Hepatocyte (in vitro differentiated cells): ENCODE data around the gene RAB3IL1. TPM values are rescaled to one million over a fixed set of nuclear protein-coding genes. Genes with fewer than 3 reads are reported as not detected.
A peak's percentile ranks its signal among the peaks of the same experiment; 100 is the strongest.

ENCODE experiments used
- DNase-seq: peaks from one replicate; pipeline ENCODE4 v3.0.0-alpha.2; 2016; ENCODE audit warnings: low spot score
- H2AFZ ChIP-seq: fragments of 200-600 bp; sonication (generic); 2 replicates; pipeline ENCODE4 v1.6.0; 2016; ENCODE audit warnings: antibody characterized with exemption, mild to moderate bottlenecking
- H3K27ac ChIP-seq: fragments of 200-600 bp; sonication (generic); 2 replicates; pipeline ENCODE4 v1.5.1; 2016; ENCODE audit warnings: mild to moderate bottlenecking
- H3K27me3 ChIP-seq: fragments of 200-600 bp; sonication (generic); 2 replicates; pipeline ENCODE4 v1.6.1; 2016
- H3K36me3 ChIP-seq: fragments of 200-600 bp; sonication (generic); replicated peaks from 2 replicates; pipeline ENCODE4 v1.5.1; 2016; ENCODE audit warnings: low read depth; ENCODE audit not compliant: insufficient read depth
- H3K4me1 ChIP-seq: fragments of 200-600 bp; sonication (generic); 2 replicates; pipeline ENCODE4 v1.5.1; 2016; ENCODE audit warnings: mild to moderate bottlenecking, moderate library complexity; ENCODE audit not compliant: insufficient read depth
- H3K4me2 ChIP-seq: fragments of 200-600 bp; sonication (generic); 2 replicates; pipeline ENCODE4 v1.6.0; 2016
- H3K4me3 ChIP-seq: fragments of 200-600 bp; sonication (generic); 2 replicates; pipeline ENCODE4 v1.5.1; 2016; ENCODE audit warnings: mild to moderate bottlenecking
- H3K79me2 ChIP-seq: fragments of 200-600 bp; sonication (generic); 2 replicates; pipeline ENCODE4 v1.6.0; 2017; ENCODE audit warnings: mild to moderate bottlenecking
- H3K9me2 ChIP-seq: fragments of 200-600 bp; sonication (generic); replicated peaks from 2 replicates; pipeline ENCODE4 v1.6.0; 2017; ENCODE audit warnings: mild to moderate bottlenecking; ENCODE audit not compliant: insufficient read depth
- H3K9me3 ChIP-seq: fragments of 200-600 bp; sonication (generic); 2 replicates; pipeline ENCODE4 v1.5.1; 2016; ENCODE audit warnings: low read depth, mild to moderate bottlenecking
- H4K20me1 ChIP-seq: fragments of 200-600 bp; sonication (generic); 2 replicates; pipeline ENCODE4 v1.6.0; 2016; ENCODE audit warnings: mild to moderate bottlenecking; ENCODE audit not compliant: insufficient read depth, poor library complexity, severe bottlenecking
- CTCF ChIP-seq: fragments of 200-600 bp; sonication (generic); IDR thresholded peaks from 2 replicates; pipeline ENCODE4 v1.5.1; 2016; ENCODE audit warnings: antibody characterized with exemption, mild to moderate bottlenecking; ENCODE audit not compliant: poor library complexity
- EZH2 ChIP-seq: fragments of 200-600 bp; sonication (generic); IDR thresholded peaks from 2 replicates; pipeline ENCODE4 v1.6.1; 2016; ENCODE audit warnings: antibody characterized with exemption, mild to moderate bottlenecking, borderline replicate concordance
- EZH2phosphoT487 ChIP-seq: fragments of 200-600 bp; sonication (generic); IDR thresholded peaks from one replicate; pipeline ENCODE4 v1.6.1; 2018; ENCODE audit warnings: antibody characterized with exemption, mild to moderate bottlenecking, low read depth, moderate library complexity; ENCODE audit not compliant: unreplicated experiment, severe bottlenecking
- WGBS: methylation state at CpG from one replicate; pipeline ENCODE4 v1.1.6; 2016; ENCODE audit warnings: low lambda C conversion rate; ENCODE audit errors: missing lambda C conversion rate; 5-methylcytosine and 5-hydroxymethylcytosine counted together
- polyA plus RNA-seq: library from polyadenylated mRNA; unstranded; fragments of >200 nt; fragmentation: Nextera tagmentation; extraction: Ambion mirVana; gene quantifications from 2 replicates; pipeline ENCODE4 v1.2.1, GENCODE V29; 2016
- total RNA-seq: library from RNA; depleted of rRNA; stranded (reverse); fragments of >200 nt; gene quantifications from 2 replicates; pipeline ENCODE4 v1.2.3, GENCODE V29; 2014

Gene RAB3IL1
- total and polyA plus RNA-seq, 2 experiments from 2014 or later = 10.8 to 18.6 TPM

- Histone ChIP-seq H3K27me3 (no peaks in the 10 kb centered on the region), H2AFZ (no peak overlapping the region), H3K9me2 (no peaks in the 10 kb centered on the region), H3K79me2 (no peaks in the 10 kb centered on the region), H3K27ac (no peak overlapping the region), H3K4me1 (peaks cover 20% of the 10 kb centered on the region), H3K4me2 (no peak overlapping the region), H3K4me3 (no peak overlapping the region), H3K36me3 (no peaks in the 10 kb centered on the region), H4K20me1 (no peaks in the 10 kb centered on the region), H3K9me3 (no peaks in the 10 kb centered on the region)
- DNase-seq = no peak
- TF ChIP-seq CTCF (no peak), EZH2 (no peak), EZH2phosphoT487 (no peak)
- 95% methylated on average over 1 of the region's 1 CpG for WGBS
These were observed 10.1 kb upstream of the RAB3IL1 start for GRCh38 chr11:61927501-61927900.

- WGBS = 89% methylated on average over 3 of the region's 3 CpGs
- no peaks in the 10 kb centered on the region for H3K27me3 ChIP-seq
- no peak overlapping the region for H3K4me3 ChIP-seq
- peaks cover 26% of the 10 kb centered on the region for H3K4me1 ChIP-seq
- no peaks in the 10 kb centered on the region for H4K20me1 ChIP-seq
- no peaks in the 10 kb centered on the region for H3K36me3 ChIP-seq
- no peaks in the 10 kb centered on the region for H3K9me2 ChIP-seq
- no peak overlapping the region for H2AFZ ChIP-seq
- no peaks in the 10 kb centered on the region for H3K79me2 ChIP-seq
- no peaks in the 10 kb centered on the region for H3K9me3 ChIP-seq
- no peak for TF ChIP-seq EZH2
- no peak for TF ChIP-seq EZH2phosphoT487
- no peak for TF ChIP-seq CTCF
- no peak overlapping the region for H3K27ac ChIP-seq
- DNase-seq = no peak
- no peak overlapping the region for H3K4me2 ChIP-seq
These were observed 8.9 kb upstream of the RAB3IL1 start for GRCh38 chr11:61926235-61926634.

GRCh38 chr11:61925736-61926135 is 8.4 kb upstream of the RAB3IL1 start:
- no peaks in the 10 kb centered on the region for H3K36me3 ChIP-seq
- no peak for DNase-seq
- no peaks in the 10 kb centered on the region for H3K79me2 ChIP-seq
- H3K4me1 ChIP-seq = peaks cover 26% of the 10 kb centered on the region
- no peak for TF ChIP-seq EZH2
- no peak for TF ChIP-seq CTCF
- TF ChIP-seq EZH2phosphoT487 = no peak
- no peaks in the 10 kb centered on the region for H3K27me3 ChIP-seq
- H3K9me3 ChIP-seq = no peaks in the 10 kb centered on the region
- H2AFZ ChIP-seq = no peak overlapping the region
- no peaks in the 10 kb centered on the region for H3K9me2 ChIP-seq
- H4K20me1 ChIP-seq = no peaks in the 10 kb centered on the region
- H3K27ac ChIP-seq = no peak overlapping the region
- 75% methylated on average over 2 of the region's 2 CpGs for WGBS
- H3K4me3 ChIP-seq = no peak overlapping the region
- no peak overlapping the region for H3K4me2 ChIP-seq

GRCh38 chr11:61924064-61924455 is 6.7 kb upstream of the RAB3IL1 start:
- H3K36me3 ChIP-seq = no peaks in the 10 kb centered on the region
- no peak for TF ChIP-seq CTCF
- TF ChIP-seq EZH2phosphoT487 = no peak
- no peak for TF ChIP-seq EZH2
- DNase-seq = no peak

More at GRCh38 chr11:61924064-61924455, 6.7 kb upstream of the RAB3IL1 start:
- 71% methylated on average over 6 of the region's 6 CpGs for WGBS
- no peak overlapping the region for H3K4me3 ChIP-seq
- peaks cover 40% of the 10 kb centered on the region for H3K4me1 ChIP-seq
- no peaks in the 10 kb centered on the region for H3K79me2 ChIP-seq
- H3K9me3 ChIP-seq = no peaks in the 10 kb centered on the region
- H3K4me2 ChIP-seq = peak overlapping the region; percentile 63
- no peaks in the 10 kb centered on the region for H4K20me1 ChIP-seq
- no peaks in the 10 kb centered on the region for H3K27me3 ChIP-seq
- no peak overlapping the region for H2AFZ ChIP-seq
- peak overlapping the region; percentile 97 for H3K27ac ChIP-seq
- no peaks in the 10 kb centered on the region for H3K9me2 ChIP-seq
